ENCODE measurements around the gene SAA2. TPM values are rescaled to one million over a fixed set of nuclear protein-coding genes. Genes with fewer than 3 reads are reported as not detected.
"Not testable (repeated sequence)": the region's sequence is repeated elsewhere in the genome, so short reads cannot be mapped to it uniquely, and the experiment has no call there.

The SAA2 gene
- total RNA-seq, 1 donor from 2014 or later: not detected

DNA sequence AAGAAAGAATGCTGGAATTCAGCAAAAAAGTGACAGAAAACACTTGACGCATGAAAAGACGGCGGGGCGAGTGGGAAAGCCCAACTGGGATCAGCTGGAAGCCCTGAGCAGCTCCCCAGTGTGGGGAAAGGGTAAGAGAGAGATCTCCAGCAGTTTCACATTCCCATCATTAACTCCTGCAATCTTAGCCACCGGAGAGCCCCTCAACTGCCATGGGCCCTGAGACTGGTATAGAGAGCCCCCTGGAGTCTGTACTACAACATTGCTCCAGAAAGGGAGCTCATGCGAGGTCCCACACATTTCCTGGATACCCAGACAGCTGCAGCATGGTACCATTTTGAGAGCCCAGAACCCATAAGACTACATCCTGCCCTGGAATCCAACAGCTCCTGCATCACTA, 44.7 kb downstream of the SAA2 start:
- Mint-ChIP-seq H3K4me1 (ENCODE audit: low read depth) (no peaks in the 10 kb centered on the region), H3K9me3 (ENCODE audit: low read depth) (no peaks in the 10 kb centered on the region), H3K4me3 (ENCODE audit: low read depth) (no peak overlapping the region), H3K36me3 (ENCODE audit: insufficient read depth) (no peaks in the 10 kb centered on the region), H3K27ac (no peak overlapping the region), H3K27me3 (peaks cover 29% of the 10 kb centered on the region)
- no peak for DNase-seq (ENCODE audit: low spot score, unreplicated experiment)
- TF ChIP-seq, protein P1, sequence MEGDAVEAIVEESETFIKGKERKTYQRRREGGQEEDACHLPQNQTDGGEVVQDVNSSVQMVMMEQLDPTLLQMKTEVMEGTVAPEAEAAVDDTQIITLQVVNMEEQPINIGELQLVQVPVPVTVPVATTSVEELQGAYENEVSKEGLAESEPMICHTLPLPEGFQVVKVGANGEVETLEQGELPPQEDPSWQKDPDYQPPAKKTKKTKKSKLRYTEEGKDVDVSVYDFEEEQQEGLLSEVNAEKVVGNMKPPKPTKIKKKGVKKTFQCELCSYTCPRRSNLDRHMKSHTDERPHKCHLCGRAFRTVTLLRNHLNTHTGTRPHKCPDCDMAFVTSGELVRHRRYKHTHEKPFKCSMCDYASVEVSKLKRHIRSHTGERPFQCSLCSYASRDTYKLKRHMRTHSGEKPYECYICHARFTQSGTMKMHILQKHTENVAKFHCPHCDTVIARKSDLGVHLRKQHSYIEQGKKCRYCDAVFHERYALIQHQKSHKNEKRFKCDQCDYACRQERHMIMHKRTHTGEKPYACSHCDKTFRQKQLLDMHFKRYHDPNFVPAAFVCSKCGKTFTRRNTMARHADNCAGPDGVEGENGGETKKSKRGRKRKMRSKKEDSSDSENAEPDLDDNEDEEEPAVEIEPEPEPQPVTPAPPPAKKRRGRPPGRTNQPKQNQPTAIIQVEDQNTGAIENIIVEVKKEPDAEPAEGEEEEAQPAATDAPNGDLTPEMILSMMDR (IDR thresholded peaks at IDR 0.05; ENCODE audit: unreplicated experiment): peak; percentile 65

DNA sequence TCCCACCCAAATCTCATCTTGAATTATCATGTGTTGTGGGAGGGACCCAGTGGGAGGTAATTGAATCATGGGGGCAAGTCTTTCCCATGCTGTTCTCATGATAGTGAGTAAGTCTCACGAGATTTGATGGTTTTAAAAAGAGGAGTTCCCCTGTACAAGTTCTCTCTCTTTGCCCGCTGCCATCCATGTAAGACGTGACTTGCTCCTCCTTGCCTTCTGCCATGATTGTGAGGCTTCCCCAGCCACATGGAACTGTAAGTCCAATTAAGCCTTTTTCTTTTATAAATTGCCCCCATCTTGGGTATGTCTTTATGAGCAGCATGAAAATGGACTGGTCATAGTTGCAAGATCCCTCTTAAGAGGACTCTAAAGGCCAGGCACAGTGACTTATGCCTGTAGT, 50.7 kb downstream of the SAA2 start:
- H3K27ac Mint-ChIP-seq; H3K9me3 Mint-ChIP-seq (ENCODE audit: low read depth); H3K36me3 Mint-ChIP-seq (ENCODE audit: insufficient read depth); H3K4me1 Mint-ChIP-seq (ENCODE audit: low read depth); DNase-seq (ENCODE audit: low spot score, unreplicated experiment); H3K4me3 Mint-ChIP-seq (ENCODE audit: low read depth): not testable (repeated sequence)
- peaks cover 26% of the 10 kb centered on the region for H3K27me3 Mint-ChIP-seq

DNA sequence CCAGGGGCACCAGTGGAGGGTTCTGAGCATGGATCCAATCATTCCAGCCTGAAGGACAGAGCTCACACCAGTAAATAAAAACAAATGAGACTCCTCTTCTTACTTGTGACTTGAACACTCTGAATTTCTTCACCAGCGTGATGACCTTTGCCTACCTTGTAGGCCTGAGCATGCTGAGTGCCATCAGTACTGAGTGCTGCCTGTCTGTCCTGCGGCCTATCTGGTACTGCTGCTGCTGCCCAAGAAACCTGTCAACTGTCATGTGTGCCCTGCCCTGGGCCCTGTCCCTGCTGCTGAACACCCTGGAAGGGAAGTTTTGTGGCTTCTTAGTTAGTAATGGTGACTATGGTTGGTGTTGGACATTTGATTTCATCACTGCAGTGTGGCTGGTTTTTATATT, 51.9 kb downstream of the SAA2 start:
- Mint-ChIP-seq H3K9me3 (ENCODE audit: low read depth) (no peaks in the 10 kb centered on the region), H3K27ac (no peak overlapping the region), H3K36me3 (ENCODE audit: insufficient read depth) (no peaks in the 10 kb centered on the region), H3K4me1 (ENCODE audit: low read depth) (no peaks in the 10 kb centered on the region), H3K4me3 (ENCODE audit: low read depth) (no peak overlapping the region), H3K27me3 (peaks cover 28% of the 10 kb centered on the region)
- TF ChIP-seq, protein P1 (IDR thresholded peaks at IDR 0.05; ENCODE audit: unreplicated experiment): no peak
- DNase-seq (ENCODE audit: low spot score, unreplicated experiment): no peak

Other genes starting within 250 kb of the SAA2 start
- gene SERGEF, start 235.6 kb downstream of the SAA2 start, total RNA-seq: 32.4 and 34.8 TPM in 2 replicates
- gene TPH1, start 202.4 kb downstream of the SAA2 start, total RNA-seq: 0.50 and 0.64 TPM in 2 replicates
- gene SAAL1, start 142.6 kb downstream of the SAA2 start, total RNA-seq: 28.3 and 28.5 TPM in 2 replicates
- not detected in 2 replicates for gene MRGPRX3, start 116.1 kb downstream of the SAA2 start, total RNA-seq
- not detected in 2 replicates for gene MRGPRX4, start 75.8 kb downstream of the SAA2 start, total RNA-seq
- gene SAA4, start 11.9 kb downstream of the SAA2 start, total RNA-seq: not detected in 2 replicates
- not detected in 2 replicates for gene SAA1, start 17.6 kb upstream of the SAA2 start, total RNA-seq
- gene HPS5, start 73.5 kb upstream of the SAA2 start, total RNA-seq: 17.6 and 18.6 TPM in 2 replicates
- 43.9 and 45.4 TPM in 2 replicates for gene GTF2H1, start 73.9 kb upstream of the SAA2 start, total RNA-seq
- gene LDHA, start 145.9 kb upstream of the SAA2 start, total RNA-seq: 60.6 and 78.1 TPM in 2 replicates
- 0.29 and 0.55 TPM in 2 replicates for gene LDHC, start 163.7 kb upstream of the SAA2 start, total RNA-seq
- not detected in 2 replicates for gene LDHAL6A, start 207.2 kb upstream of the SAA2 start, total RNA-seq

Data from progenitor cell of endocrine pancreas (in vitro differentiated cells).